SK-N-SH (cell line): ENCODE data around the gene LARP1.

Source experiments
- CHD2 ChIP-seq: fragments of 150-350 bp; IDR thresholded peaks from 2 replicates; pipeline ENCODE4 v1.6.1; 2018; ENCODE audit warnings: low read length; ENCODE audit not compliant: partially characterized antibody
- EP300 ChIP-seq, 2 experiments: IDR thresholded peaks; 2 replicates each; pipeline versions ENCODE4 v1.4.0 to v1.6.1; 2012; ENCODE audit warnings: borderline replicate concordance in 1 of 2, low read depth in 1 of 2, low read length in 1 of 2
- JUND ChIP-seq: IDR thresholded peaks from 2 replicates; pipeline ENCODE4 v1.4.0; 2012
- MXI1 ChIP-seq: IDR thresholded peaks from 2 replicates; pipeline ENCODE4 v1.6.1; 2012; ENCODE audit warnings: mild to moderate bottlenecking, low read depth, low read length, improper control_type of control experiment
- RAD21 ChIP-seq: IDR thresholded peaks from 2 replicates; pipeline ENCODE4 v1.6.1; 2012; ENCODE audit warnings: mild to moderate bottlenecking, low read length
- TF ChIP-seq, protein P1 (sequence below): IDR thresholded peaks from 2 replicates; pipeline ENCODE4; 2012
- TF ChIP-seq, protein P2 (sequence below): fragments of 200-600 bp; sonication (generic); IDR thresholded peaks from 2 replicates; pipeline ENCODE4 v1.6.1; 2017; ENCODE audit warnings: antibody characterized with exemption, mild to moderate bottlenecking, moderate library complexity
- TF ChIP-seq, protein P3 (sequence below): IDR thresholded peaks from 2 replicates; pipeline ENCODE4 v1.4.0; 2012; ENCODE audit warnings: low read depth, borderline replicate concordance
- TF ChIP-seq, protein P4 (sequence below): fragments of 150-350 bp; IDR thresholded peaks from 2 replicates; pipeline ENCODE4 v1.6.1; 2016; ENCODE audit warnings: mild to moderate bottlenecking, low read depth, low read length
- TF ChIP-seq, protein P5 (sequence below): fragments of 150-350 bp; IDR thresholded peaks from 2 replicates; pipeline ENCODE4 v1.6.1; 2017; ENCODE audit warnings: antibody characterized with exemption, low read length, low read depth, borderline replicate concordance

DNA sequence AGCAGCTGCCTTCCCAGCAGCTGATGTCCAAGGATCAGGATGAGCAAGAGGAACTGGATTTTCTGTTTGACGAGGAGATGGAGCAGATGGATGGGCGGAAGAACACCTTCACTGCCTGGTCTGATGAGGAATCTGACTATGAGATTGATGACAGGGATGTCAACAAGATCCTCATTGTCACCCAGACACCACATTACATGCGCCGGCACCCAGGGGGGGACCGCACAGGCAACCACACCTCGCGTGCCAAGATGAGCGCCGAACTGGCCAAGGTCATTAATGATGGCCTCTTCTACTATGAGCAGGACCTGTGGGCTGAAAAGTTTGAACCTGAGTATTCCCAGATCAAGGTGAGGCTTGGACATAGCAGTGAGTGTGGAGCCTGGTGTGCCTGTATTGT lies 46.9 kb downstream of the LARP1 start:
- TF ChIP-seq, protein P1, sequence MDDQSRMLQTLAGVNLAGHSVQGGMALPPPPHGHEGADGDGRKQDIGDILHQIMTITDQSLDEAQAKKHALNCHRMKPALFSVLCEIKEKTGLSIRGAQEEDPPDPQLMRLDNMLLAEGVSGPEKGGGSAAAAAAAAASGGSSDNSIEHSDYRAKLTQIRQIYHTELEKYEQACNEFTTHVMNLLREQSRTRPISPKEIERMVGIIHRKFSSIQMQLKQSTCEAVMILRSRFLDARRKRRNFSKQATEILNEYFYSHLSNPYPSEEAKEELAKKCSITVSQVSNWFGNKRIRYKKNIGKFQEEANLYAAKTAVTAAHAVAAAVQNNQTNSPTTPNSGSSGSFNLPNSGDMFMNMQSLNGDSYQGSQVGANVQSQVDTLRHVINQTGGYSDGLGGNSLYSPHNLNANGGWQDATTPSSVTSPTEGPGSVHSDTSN: no peak
- TF ChIP-seq, protein P2, sequence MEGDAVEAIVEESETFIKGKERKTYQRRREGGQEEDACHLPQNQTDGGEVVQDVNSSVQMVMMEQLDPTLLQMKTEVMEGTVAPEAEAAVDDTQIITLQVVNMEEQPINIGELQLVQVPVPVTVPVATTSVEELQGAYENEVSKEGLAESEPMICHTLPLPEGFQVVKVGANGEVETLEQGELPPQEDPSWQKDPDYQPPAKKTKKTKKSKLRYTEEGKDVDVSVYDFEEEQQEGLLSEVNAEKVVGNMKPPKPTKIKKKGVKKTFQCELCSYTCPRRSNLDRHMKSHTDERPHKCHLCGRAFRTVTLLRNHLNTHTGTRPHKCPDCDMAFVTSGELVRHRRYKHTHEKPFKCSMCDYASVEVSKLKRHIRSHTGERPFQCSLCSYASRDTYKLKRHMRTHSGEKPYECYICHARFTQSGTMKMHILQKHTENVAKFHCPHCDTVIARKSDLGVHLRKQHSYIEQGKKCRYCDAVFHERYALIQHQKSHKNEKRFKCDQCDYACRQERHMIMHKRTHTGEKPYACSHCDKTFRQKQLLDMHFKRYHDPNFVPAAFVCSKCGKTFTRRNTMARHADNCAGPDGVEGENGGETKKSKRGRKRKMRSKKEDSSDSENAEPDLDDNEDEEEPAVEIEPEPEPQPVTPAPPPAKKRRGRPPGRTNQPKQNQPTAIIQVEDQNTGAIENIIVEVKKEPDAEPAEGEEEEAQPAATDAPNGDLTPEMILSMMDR: no peak
- TF ChIP-seq CHD2 (no peak), RAD21 (no peak), JUND (no peak), MXI1 (no peak), EP300 (IDR thresholded peaks at IDR 0.05; ENCODE audit: borderline replicate concordance in 1 of 2, low read depth in 1 of 2, low read length in 1 of 2) (no peak)
- TF ChIP-seq, protein P3, sequence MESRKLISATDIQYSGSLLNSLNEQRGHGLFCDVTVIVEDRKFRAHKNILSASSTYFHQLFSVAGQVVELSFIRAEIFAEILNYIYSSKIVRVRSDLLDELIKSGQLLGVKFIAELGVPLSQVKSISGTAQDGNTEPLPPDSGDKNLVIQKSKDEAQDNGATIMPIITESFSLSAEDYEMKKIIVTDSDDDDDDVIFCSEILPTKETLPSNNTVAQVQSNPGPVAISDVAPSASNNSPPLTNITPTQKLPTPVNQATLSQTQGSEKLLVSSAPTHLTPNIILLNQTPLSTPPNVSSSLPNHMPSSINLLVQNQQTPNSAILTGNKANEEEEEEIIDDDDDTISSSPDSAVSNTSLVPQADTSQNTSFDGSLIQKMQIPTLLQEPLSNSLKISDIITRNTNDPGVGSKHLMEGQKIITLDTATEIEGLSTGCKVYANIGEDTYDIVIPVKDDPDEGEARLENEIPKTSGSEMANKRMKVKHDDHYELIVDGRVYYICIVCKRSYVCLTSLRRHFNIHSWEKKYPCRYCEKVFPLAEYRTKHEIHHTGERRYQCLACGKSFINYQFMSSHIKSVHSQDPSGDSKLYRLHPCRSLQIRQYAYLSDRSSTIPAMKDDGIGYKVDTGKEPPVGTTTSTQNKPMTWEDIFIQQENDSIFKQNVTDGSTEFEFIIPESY: no peak
- TF ChIP-seq, protein P4, sequence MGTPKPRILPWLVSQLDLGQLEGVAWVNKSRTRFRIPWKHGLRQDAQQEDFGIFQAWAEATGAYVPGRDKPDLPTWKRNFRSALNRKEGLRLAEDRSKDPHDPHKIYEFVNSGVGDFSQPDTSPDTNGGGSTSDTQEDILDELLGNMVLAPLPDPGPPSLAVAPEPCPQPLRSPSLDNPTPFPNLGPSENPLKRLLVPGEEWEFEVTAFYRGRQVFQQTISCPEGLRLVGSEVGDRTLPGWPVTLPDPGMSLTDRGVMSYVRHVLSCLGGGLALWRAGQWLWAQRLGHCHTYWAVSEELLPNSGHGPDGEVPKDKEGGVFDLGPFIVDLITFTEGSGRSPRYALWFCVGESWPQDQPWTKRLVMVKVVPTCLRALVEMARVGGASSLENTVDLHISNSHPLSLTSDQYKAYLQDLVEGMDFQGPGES: no peak
- TF ChIP-seq, protein P5, sequence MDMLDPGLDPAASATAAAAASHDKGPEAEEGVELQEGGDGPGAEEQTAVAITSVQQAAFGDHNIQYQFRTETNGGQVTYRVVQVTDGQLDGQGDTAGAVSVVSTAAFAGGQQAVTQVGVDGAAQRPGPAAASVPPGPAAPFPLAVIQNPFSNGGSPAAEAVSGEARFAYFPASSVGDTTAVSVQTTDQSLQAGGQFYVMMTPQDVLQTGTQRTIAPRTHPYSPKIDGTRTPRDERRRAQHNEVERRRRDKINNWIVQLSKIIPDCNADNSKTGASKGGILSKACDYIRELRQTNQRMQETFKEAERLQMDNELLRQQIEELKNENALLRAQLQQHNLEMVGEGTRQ: no peak
